HFF-Myc (cell line): ENCODE results near the gene EYA2.

Experiments used
- DNase-seq: peaks from one replicate; pipeline ENCODE4 v3.0.0-alpha.2; 2011; ENCODE audit warnings: low read depth; ENCODE audit errors: extremely low read depth
- H3K4me3 ChIP-seq: replicated peaks from 2 replicates; pipeline ENCODE4 v1.5.1; 2011; ENCODE audit warnings: low read depth, mild to moderate bottlenecking, control low read depth, low read length
- TF ChIP-seq, protein P1 (sequence below): IDR thresholded peaks from 2 replicates; pipeline ENCODE4 v1.5.1; 2012; ENCODE audit warnings: mild to moderate bottlenecking, low read depth, low read length, control low read depth; ENCODE audit errors: missing control alignments

The EYA2 gene

DNA sequence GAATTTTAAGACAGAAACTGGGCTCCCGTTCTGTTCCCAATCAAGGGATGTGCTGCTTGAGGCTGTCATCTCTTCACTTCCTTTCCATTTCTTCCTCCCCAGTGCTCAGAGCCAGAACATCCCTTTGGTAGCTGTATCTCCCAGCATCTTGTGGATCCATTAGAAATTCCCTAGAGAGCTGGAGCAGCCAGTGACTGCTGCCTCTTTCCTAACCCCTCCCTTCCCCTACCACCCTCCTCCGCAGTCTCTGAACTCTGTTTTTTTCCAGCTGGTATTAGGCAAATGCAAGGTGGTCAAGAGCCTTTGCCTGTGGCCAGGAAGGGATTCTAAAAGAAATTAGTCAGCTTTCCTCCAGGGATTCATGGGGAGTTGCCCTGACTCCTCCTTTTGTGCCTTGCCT is 208.0 kb downstream of the EYA2 start:
- DNase-seq = no peak
- TF ChIP-seq, protein P1, sequence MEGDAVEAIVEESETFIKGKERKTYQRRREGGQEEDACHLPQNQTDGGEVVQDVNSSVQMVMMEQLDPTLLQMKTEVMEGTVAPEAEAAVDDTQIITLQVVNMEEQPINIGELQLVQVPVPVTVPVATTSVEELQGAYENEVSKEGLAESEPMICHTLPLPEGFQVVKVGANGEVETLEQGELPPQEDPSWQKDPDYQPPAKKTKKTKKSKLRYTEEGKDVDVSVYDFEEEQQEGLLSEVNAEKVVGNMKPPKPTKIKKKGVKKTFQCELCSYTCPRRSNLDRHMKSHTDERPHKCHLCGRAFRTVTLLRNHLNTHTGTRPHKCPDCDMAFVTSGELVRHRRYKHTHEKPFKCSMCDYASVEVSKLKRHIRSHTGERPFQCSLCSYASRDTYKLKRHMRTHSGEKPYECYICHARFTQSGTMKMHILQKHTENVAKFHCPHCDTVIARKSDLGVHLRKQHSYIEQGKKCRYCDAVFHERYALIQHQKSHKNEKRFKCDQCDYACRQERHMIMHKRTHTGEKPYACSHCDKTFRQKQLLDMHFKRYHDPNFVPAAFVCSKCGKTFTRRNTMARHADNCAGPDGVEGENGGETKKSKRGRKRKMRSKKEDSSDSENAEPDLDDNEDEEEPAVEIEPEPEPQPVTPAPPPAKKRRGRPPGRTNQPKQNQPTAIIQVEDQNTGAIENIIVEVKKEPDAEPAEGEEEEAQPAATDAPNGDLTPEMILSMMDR = no peak
- H3K4me3 ChIP-seq = no peak overlapping the region

DNA sequence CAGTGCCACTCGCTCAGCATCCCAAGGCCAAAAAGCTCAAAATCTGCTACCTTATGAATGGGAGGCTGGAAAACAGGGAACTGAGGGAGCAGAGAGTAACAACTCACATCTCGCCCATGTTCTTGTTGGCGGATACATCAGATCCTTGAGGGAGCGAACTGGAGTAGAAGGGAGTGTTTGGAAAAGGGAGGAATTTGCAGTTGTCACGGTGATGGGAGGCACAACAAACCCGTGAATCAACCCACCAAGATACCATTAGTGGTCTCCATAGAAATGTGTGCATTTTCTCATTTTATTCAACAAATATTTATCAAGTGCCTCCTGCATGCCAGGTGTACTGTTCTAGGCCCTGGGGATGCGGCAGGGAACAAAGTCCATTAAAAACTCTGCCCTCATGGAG is 212.1 kb downstream of the EYA2 start:
- no peak for DNase-seq
- no peak overlapping the region for H3K4me3 ChIP-seq
- TF ChIP-seq, protein P1 = no peak

DNA sequence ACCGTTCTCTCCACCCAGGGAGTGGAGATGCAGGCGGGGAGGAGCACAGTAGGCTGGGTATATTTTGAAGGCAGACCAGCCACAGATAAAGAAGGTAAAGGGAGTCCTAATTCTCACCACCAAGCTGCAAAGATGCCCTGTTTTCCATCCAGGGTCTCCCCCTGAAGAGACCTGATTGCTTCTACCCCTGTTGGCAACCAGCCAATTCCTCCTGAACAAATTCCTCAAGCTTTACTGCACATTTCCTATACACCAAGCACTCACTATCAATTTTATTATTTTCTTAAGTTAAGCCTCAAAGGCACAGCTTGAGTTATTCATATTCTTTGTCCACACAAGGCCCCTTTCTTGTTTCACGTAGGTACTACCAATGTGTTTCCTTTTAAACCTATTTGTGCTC is 214.4 kb downstream of the EYA2 start:
- TF ChIP-seq, protein P1 = no peak
- DNase-seq = no peak
- no peak overlapping the region for H3K4me3 ChIP-seq

DNA sequence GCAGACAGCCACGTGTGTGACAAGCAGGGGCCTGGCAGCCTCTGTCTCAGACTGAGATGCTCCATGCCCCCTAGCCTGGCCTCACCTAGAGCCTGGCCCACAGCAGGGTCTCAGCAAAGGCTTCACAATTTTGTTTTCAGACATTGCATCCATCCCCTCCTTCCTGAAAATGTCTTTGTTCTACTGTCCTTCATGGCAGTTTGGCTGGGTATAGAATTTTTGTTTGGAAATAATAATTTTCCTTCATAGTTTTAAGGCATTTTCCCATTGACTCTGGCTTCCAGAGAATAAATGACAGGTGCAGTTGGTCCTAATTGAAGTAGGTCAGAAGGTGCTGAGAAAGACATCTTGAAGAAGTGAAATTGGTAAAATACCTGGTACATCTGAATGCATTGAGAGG is 216.2 kb downstream of the EYA2 start:
- no peak overlapping the region for H3K4me3 ChIP-seq
- DNase-seq = no peak
- TF ChIP-seq, protein P1 = no peak

DNA sequence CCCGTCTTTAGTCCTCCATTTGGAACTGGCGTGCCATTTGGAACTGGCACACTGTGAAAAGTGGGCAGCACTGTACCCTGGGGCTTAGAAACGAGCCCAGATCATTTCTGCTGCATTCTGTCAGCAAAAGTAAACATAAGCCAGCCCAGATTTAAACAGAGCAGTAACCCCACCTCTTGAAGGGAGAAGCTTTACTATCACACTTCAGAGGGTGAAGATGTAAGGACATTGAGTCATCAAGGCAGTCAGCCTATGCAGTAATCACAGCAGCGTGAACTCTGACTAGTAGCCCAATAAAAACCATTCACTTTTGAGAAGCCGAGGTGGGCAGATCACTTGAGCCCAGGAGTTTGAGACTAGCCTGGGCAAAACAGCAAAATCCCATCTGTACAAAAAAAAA is 216.9 kb downstream of the EYA2 start:
- DNase-seq = no peak
- H3K4me3 ChIP-seq = no peak overlapping the region
- TF ChIP-seq, protein P1 = no peak

DNA sequence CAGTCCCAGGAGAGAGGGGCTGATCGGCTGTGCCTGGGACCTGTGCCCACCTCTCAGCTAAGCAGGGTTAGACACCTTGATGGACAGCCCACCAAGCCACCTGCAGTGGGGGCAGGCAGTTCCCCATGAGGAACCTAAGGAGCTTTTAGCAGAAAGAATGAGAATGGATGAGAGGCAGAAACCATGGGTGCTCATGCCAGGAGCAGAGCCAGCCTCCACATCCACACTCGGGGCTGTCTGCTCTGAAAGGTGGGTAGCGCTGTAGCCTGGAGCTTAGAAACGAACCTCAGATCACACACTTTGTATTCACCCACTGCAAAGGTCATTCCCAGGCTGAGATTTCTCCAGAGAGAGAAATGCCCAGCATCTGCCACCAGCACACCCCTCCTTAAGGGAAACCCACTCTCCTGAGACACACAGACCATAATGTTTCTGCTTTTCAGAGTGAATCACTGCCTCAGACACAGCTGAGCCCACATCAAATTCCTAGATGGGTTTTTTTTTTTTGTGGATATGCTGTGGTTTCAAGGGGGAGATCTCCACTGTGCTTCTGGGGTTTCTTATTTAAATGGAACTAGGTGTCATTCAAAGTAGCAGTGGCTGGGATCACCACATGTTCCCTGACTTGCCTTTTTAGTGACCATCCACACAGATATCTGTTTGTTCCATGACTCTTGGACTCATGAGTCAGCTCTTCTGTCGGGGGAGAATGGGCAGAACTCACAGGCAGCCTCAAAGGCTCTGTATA is 218.9 kb downstream of the EYA2 start:
- no peak overlapping the region for H3K4me3 ChIP-seq
- TF ChIP-seq, protein P1 = no peak
- no peak for DNase-seq

DNA sequence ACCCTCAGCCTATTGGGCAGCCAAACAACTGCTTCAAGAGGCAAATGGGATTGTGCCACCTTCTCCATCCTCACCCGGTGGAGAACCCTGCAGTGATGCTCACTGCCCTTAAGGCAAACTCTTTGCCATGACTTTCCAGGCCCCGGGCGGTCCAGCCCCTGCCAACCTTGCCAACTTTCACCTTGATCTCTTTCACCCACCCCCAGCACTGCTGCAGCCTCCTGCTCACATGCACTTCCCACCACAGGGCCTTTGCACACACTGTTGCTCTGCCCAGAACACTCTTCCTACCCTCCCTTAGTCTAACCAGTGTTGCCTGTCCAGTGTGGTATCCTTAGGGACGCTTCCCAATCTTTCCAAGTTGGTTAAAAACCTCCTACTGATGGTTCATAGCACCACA is 221.1 kb downstream of the EYA2 start:
- no peak for DNase-seq
- H3K4me3 ChIP-seq = no peak overlapping the region
- TF ChIP-seq, protein P1 = no peak
